HS-5 (cell line): ENCODE data around the gene LSM4.
"Not testable (repeated sequence)": the region's sequence is repeated elsewhere in the genome, so short reads cannot be mapped to it uniquely, and the experiment has no call there.

Experiments
- DNase-seq: peaks from one replicate; pipeline ENCODE4 v3.0.0-alpha.2; 2012; ENCODE audit warnings: low read depth

LSM4 gene

GRCh38 chr19:18340990-18341868, 18.4 kb upstream of the LSM4 start:
- DNase-seq, result no peak

- no peak for DNase-seq
Measured at GRCh38 chr19:18340190-18340989, 17.5 kb upstream of the LSM4 start, which contains the start of gene PGPEP1. TSS of gene PGPEP1 (plus strand) at chr19:18340598. CDS start at chr19:18340682, 84 bp downstream.

GRCh38 chr19:18339723-18340122, 16.8 kb upstream of the LSM4 start:
- DNase-seq, result no peak

- no peak for DNase-seq
Measured at GRCh38 chr19:18338541-18338940, 15.7 kb upstream of the LSM4 start.

- DNase-seq, result no peak
Measured at GRCh38 chr19:18336121-18336520, 13.2 kb upstream of the LSM4 start.

GRCh38 chr19:18333680-18334079, 10.8 kb upstream of the LSM4 start:
- no peak for DNase-seq

- no peak for DNase-seq
Measured at GRCh38 chr19:18332917-18333530, 10.1 kb upstream of the LSM4 start.

GRCh38 chr19:18330868-18331267, 8.0 kb upstream of the LSM4 start:
- DNase-seq, result no peak

- DNase-seq, result no peak
Measured at GRCh38 chr19:18329035-18329376, 6.1 kb upstream of the LSM4 start.

GRCh38 chr19:18328340-18329034, 5.6 kb upstream of the LSM4 start:
- DNase-seq, result peak; percentile 95

- no peak for DNase-seq
Measured at GRCh38 chr19:18326772-18327171, 3.9 kb upstream of the LSM4 start.

GRCh38 chr19:18324373-18324731, 1.5 kb upstream of the LSM4 start:
- not testable (repeated sequence) for DNase-seq

GRCh38 chr19:18322318-18322758, 538 bp downstream of the LSM4 start:
- DNase-seq, result no peak

- DNase-seq, result no peak
Measured at GRCh38 chr19:18321734-18322102, 1.2 kb downstream of the LSM4 start.

- DNase-seq, result no peak
Measured at GRCh38 chr19:18320865-18321733, 1.8 kb downstream of the LSM4 start.

- no peak for DNase-seq
Measured at GRCh38 chr19:18319591-18320135, 3.2 kb downstream of the LSM4 start.

GRCh38 chr19:18317961-18318800, 4.7 kb downstream of the LSM4 start:
- no peak for DNase-seq

- no peak for DNase-seq
Measured at GRCh38 chr19:18313398-18313797, 9.5 kb downstream of the LSM4 start.

- DNase-seq, result no peak
Measured at GRCh38 chr19:18312092-18312534, 10.8 kb downstream of the LSM4 start.
